OCI-LY3 (cell line): Measurements from ENCODE around the gene MEPCE.
"Not testable (repeated sequence)": the region's sequence is repeated elsewhere in the genome, so short reads cannot be mapped to it uniquely, and the experiment has no call there.

Experiments used
- H2AFZ ChIP-seq: fragments of 200-600, 300-600 bp; shearing (Covaris generic); 2 replicates; pipeline ENCODE4 v1.6.0; 2014; ENCODE audit warnings: antibody characterized with exemption, low read depth, low read length
- H3K27ac ChIP-seq: fragments of 200-600, 300-600 bp; sonication (generic); 2 replicates; pipeline ENCODE4 v1.5.1; 2014; ENCODE audit warnings: mild to moderate bottlenecking, low read length, moderate library complexity, mixed read lengths
- H3K27me3 ChIP-seq: fragments of 200-600, 300-600 bp; sonication (generic); 2 replicates; pipeline ENCODE4 v1.6.1; 2014; ENCODE audit warnings: low read depth, low read length, mixed read lengths
- H3K36me3 ChIP-seq: fragments of 200-600, 300-600 bp; sonication (generic); replicated peaks from 2 replicates; pipeline ENCODE3; 2014; ENCODE audit warnings: low read depth, low read length, mixed read lengths
- H3K4me1 ChIP-seq: fragments of 300-600, 200-600 bp; sonication (generic); 2 replicates; pipeline ENCODE4 v1.6.1; 2014; ENCODE audit warnings: low read length, mixed read lengths
- H3K4me2 ChIP-seq: fragments of 200-600, 300-600 bp; sonication (generic); 2 replicates; pipeline ENCODE4 v1.6.1; 2014; ENCODE audit warnings: low read length, mixed read lengths
- H3K4me3 ChIP-seq: fragments of 300-600, 200-600 bp; sonication (generic); 2 replicates; pipeline ENCODE4 v1.5.1; 2014; ENCODE audit warnings: antibody characterized with exemption, mild to moderate bottlenecking, low read length, moderate library complexity
- H3K79me2 ChIP-seq: fragments of 300-600, 200-600 bp; shearing (Covaris generic); 2 replicates; pipeline ENCODE4 v1.6.1; 2014; ENCODE audit warnings: mild to moderate bottlenecking, low read length, mixed read lengths
- H3K9ac ChIP-seq: fragments of 300-600, 200-600 bp; shearing (Covaris generic); 2 replicates; pipeline ENCODE4 v1.6.0; 2014; ENCODE audit warnings: mild to moderate bottlenecking, low read length, moderate library complexity
- H3K9me3 ChIP-seq: fragments of 200-600, 300-600 bp; shearing (Covaris generic); 2 replicates; pipeline ENCODE4 v1.6.1; 2014; ENCODE audit warnings: low read length, mixed read lengths; ENCODE audit not compliant: insufficient read depth
- H4K20me1 ChIP-seq: fragments of 200-600, 300-600 bp; sonication (generic); 2 replicates; pipeline ENCODE4 v1.6.1; 2016; ENCODE audit warnings: low read length, mixed read lengths; ENCODE audit not compliant: insufficient read depth
- CTCF ChIP-seq: fragments of 200-600, 300-600 bp; sonication (generic); IDR thresholded peaks from 2 replicates; pipeline ENCODE4 v1.5.1; 2014; ENCODE audit warnings: antibody characterized with exemption, low read length, low read depth
- EZH2phosphoT487 ChIP-seq: fragments of 200-600 bp; shearing (Covaris generic); IDR thresholded peaks from 2 replicates; pipeline ENCODE4 v1.6.1; 2018; ENCODE audit warnings: antibody characterized with exemption, mixed run types, low read depth

The MEPCE gene

GRCh38 chr7:100429637-100430492 lies at the start of gene MEPCE:
MEPCE (plus strand) TSS chr7:100429831; CDS start chr7:100430019, 188 bp downstream.
- Histone ChIP-seq H4K20me1 (peaks cover 26% of the 10 kb centered on the region), H3K27me3 (no peaks in the 10 kb centered on the region), H3K79me2 (peaks cover 54% of the 10 kb centered on the region), H3K4me3 (peak within 1 kb of the TSS; percentile 86), H3K9me3 (no peaks in the 10 kb centered on the region), H3K36me3 (peaks cover 39% of the 10 kb centered on the region), H3K4me1 (peaks cover 43% of the 10 kb centered on the region), H3K4me2 (peak within 1 kb of the TSS; percentile 82), H3K27ac (peak within 1 kb of the TSS; percentile 96), H3K9ac (peak within 1 kb of the TSS; percentile 99), H2AFZ (0 out of 2 replicates have a peak within 1 kb of the TSS, but pooled peaks have one; percentile 33)
- TF ChIP-seq CTCF (no peak), EZH2phosphoT487 (no peak)

GRCh38 chr7:100380196-100380595 lies 49.4 kb upstream of the MEPCE start:
- H3K4me2 ChIP-seq: no peak overlapping the region
- H2AFZ ChIP-seq: no peak overlapping the region
- no peaks in the 10 kb centered on the region for H3K36me3 ChIP-seq
- TF ChIP-seq EZH2phosphoT487: no peak
- TF ChIP-seq CTCF: no peak
- H4K20me1 ChIP-seq: no peaks in the 10 kb centered on the region
- peaks cover under 1% of the 10 kb centered on the region; the same call in 1 of the 2 replicates for H3K27me3 ChIP-seq
- no peak overlapping the region for H3K27ac ChIP-seq
- H3K4me3 ChIP-seq: no peak overlapping the region
- no peaks in the 10 kb centered on the region for H3K79me2 ChIP-seq
- H3K9me3 ChIP-seq: no peaks in the 10 kb centered on the region
- peaks cover 28% of the 10 kb centered on the region for H3K4me1 ChIP-seq
- no peak overlapping the region for H3K9ac ChIP-seq

GRCh38 chr7:100381531-100382233 lies 47.9 kb upstream of the MEPCE start:
- not testable (repeated sequence) for H2AFZ ChIP-seq, H3K27me3 ChIP-seq, H3K4me2 ChIP-seq, H3K4me3 ChIP-seq, H3K27ac ChIP-seq, H3K36me3 ChIP-seq, H3K79me2 ChIP-seq, H3K9me3 ChIP-seq, H4K20me1 ChIP-seq, H3K9ac ChIP-seq
- H3K4me1 ChIP-seq: peaks cover 24% of the 10 kb centered on the region

GRCh38 chr7:100382234-100382853 lies 47.3 kb upstream of the MEPCE start:
- H4K20me1 ChIP-seq, H3K79me2 ChIP-seq, H3K36me3 ChIP-seq, H3K27me3 ChIP-seq, H3K27ac ChIP-seq, H3K4me3 ChIP-seq, H3K4me2 ChIP-seq, H2AFZ ChIP-seq, H3K9me3 ChIP-seq, H3K9ac ChIP-seq: not testable (repeated sequence)
- peaks cover 24% of the 10 kb centered on the region for H3K4me1 ChIP-seq
